PC-3 (cell line): ENCODE measurements around the gene NR2F2.

ENCODE experiments used
- CTCF ChIP-seq: fragments of 300-600 bp; sonication (generic); conservative IDR thresholded peaks from 2 replicates; pipeline ENCODE4 v1.5.1; 2017; ENCODE audit warnings: antibody characterized with exemption, low read depth, mild to moderate bottlenecking, low read length
- EZH2 ChIP-seq: fragments of 300-600 bp; sonication (generic); IDR thresholded peaks from one replicate; pipeline ENCODE4 v1.6.1; 2017; ENCODE audit warnings: antibody characterized with exemption, mild to moderate bottlenecking, low read length; ENCODE audit not compliant: unreplicated experiment
- EZH2phosphoT487 ChIP-seq: fragments of 300-600 bp; sonication (generic); IDR thresholded peaks from 2 replicates; pipeline ENCODE4 v1.6.1; 2018; ENCODE audit warnings: mild to moderate bottlenecking, antibody characterized with exemption, low read length, borderline replicate concordance

GRCh38 chr15:96298217-96298616, 32.3 kb upstream of the NR2F2 start:
- TF ChIP-seq EZH2phosphoT487 (no peak), CTCF (no peak), EZH2 (no peak)
